Activated CD4-positive, alpha-beta T cell treated with anti-CD3 and anti-CD28 coated beads, Interleukin-10, Interleukin-2, amounts not matched to agents 100 ng/mL and 50 ng/mL, durations not matched to agents 16 hours and 8 hours (primary cell): Measurements from ENCODE around the gene SP7.
"Not testable (repeated sequence)": the region's sequence is repeated elsewhere in the genome, so short reads cannot be mapped to it uniquely, and the experiment has no call there.

Source experiments
- DNase-seq: peaks from one replicate; pipeline ENCODE4 v3.0.0-alpha.2; 2020

Gene SP7

DNA sequence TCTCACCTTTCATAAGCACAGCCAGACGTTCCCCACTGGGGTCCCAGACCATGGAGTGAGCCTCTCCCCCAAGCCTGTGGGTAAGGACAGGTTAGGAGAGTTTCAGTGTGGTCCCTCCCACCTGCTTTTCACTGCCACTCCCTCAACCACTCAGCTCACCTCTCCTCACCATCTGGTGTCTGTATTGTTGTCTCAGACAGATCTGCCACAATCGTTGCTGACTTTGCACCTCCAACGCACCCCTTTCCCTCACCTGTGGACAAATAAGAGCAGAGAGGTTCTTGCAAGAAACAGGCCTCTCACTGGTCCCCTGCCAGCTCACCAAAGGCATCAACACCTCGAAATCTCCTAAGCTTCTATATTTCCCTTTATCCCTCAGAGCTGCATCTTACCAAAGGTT, 27.9 kb downstream of the SP7 start:
- DNase-seq: no peak

DNA sequence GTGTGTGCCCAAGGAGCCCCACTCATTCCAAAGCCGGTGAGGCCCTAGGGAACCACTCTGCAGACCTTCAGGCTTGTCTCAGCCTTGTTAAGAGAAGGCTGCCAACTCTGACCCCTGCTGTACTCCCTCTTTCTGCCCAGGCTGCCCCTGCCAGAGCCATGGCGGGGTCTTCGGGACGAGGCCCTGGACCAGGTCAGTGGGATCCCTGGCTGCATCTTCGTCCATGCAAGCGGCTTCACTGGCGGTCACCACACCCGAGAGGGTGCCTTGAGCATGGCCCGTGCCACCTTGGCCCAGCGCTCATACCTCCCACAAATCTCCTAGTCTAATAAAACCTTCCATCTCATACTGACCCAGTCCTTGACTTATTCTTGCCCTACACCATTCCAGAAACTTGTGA, 29.3 kb downstream of the SP7 start:
- DNase-seq: no peak

DNA sequence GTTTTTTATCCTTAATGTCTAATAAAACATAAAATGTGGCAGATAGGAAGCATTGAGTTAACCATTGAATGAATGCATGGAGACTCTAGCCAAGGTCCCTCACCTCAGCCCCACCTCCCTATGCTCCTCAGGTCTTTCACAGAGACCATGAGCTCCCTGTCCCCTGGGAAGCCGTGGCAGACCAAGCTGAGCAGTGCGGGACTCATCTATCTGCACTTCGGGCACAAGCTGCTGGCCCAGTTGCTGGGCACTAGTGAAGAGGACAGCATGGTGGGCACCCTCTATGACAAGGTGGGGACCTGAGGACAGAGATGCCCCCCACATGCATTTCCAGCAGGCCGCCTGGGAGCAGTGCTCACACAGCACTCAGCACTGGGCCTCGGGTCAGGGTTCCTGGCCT, 33.3 kb downstream of the SP7 start:
- DNase-seq: no peak

DNA sequence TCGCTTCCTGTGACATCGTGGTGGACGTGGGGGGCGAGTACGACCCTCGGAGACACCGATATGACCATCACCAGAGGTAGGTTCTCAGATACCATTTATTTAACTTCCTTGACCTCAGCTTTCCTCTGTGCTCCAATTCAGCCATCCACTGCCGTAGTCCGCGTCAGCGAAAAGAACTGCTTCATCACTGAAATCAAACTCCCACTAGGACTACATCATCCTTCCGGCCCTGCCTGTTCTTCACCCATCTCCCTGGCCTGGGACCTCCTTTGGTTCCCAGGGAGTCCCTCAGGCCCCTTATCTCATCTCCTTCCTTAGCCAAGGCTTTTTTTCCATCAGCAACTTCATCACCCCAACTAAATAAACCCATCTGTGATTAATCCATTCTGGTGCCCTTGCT, 36.0 kb downstream of the SP7 start:
- peak; percentile 41 for DNase-seq

DNA sequence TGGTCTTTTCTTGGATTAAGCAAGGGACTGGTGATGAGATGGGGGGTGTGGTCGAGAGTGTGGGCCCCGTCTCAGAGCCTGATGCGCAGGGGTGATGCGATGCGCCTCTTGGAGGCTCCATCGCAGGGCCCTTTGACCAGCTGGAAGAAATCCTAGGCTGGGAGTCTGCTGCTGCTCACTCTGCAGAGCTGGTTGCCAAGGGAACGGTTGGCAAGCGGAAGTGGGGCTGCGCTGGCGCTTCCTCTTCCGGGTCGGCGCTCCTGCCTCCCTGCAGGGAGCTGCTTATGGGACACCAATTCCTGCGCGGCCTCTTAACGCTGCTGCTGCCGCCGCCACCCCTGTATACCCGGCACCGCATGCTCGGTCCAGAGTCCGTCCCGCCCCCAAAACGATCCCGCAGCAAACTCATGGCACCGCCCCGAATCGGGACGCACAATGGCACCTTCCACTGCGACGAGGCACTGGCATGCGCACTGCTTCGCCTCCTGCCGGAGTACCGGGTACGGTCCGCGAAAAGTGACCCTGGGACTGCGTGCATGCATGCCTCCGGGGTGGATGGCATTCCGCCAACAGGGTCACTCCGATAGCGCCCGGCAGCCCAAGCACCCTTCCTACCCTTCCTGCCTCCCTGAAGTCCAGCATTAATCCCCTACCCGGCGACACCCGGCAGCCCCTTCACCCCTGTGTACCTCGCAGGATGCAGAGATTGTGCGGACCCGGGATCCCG, 36.5 kb downstream of the SP7 start, which contains the start of gene MYG1:
MYG1 (plus strand) TSS at position 242 of the 727 bp plus-strand sequence; CDS start at position 285, 43 bp downstream.
- peak; percentile 95 for DNase-seq

DNA sequence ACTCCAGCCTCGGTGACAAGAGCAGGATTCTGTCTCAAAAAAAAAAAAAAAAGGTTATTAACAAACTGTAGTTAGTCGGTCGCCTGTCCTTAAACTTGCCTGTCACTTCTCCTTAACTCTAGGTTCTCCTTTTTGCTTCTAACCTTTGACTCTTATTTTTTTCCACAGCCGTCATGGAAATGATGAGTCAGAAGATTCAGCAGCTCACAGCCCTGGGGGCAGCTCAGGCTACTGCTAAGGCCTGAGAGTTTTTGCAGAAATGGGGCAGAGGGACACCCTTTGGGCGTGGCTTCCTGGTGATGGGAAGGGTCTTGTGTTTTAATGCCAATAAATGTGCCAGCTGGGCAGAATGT, 37.1 kb downstream of the SP7 start:
- peak; percentile 64 for DNase-seq

DNA sequence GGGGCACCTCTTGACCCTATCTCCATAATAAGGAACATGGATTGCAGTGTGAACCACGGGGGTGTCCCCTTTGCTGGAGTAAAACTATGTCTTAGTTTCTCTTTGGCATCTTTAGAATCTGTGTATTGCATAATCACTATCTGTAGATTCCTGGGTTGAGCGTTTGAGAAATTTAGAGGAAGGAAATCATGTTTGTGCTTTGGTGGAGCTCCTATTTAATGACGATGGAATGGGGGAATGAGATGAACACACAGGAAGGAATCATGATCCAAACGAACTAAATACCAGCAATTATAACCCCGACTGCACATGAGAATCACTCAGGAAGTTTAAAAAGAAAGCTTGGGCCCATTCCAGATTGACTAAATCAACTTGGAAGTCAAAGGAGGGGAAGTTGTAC, 38.0 kb downstream of the SP7 start:
- DNase-seq: no peak

DNA sequence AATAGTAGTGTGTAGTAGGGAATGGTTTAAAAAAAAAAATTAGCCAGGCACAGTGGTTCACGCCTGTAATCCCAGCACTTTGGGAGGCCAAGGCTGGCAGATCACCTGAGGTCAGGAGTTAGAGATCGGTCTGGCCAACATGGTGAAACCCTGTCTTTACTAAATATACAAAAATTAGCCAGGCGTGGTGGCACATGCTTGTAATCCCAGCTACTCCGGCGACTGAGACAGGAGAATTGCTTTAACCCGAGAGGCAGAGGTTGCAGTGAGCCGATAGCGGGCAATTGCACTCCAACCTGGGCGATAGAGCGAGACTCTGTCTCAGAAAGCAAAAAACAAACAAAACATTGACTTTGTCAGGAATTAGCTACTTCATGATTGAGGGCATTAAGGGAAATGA, 39.0 kb downstream of the SP7 start:
- DNase-seq: not testable (repeated sequence)

DNA sequence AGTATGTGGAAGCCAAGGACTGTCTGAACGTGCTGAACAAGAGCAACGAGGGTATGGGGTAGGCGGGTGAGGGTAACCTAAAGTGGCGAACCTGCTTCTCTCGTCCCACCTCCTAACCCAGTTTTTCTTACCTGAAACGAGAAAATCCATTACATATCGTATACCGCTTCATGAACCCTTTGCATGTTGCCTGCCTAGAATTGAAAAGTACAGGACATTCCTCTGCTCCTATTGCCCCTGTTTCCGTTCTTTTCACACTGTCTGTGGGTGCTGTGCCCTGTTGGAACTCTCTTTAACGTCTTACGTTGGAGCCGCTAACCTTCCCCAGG, 40.3 kb downstream of the SP7 start:
- DNase-seq: no peak

DNA sequence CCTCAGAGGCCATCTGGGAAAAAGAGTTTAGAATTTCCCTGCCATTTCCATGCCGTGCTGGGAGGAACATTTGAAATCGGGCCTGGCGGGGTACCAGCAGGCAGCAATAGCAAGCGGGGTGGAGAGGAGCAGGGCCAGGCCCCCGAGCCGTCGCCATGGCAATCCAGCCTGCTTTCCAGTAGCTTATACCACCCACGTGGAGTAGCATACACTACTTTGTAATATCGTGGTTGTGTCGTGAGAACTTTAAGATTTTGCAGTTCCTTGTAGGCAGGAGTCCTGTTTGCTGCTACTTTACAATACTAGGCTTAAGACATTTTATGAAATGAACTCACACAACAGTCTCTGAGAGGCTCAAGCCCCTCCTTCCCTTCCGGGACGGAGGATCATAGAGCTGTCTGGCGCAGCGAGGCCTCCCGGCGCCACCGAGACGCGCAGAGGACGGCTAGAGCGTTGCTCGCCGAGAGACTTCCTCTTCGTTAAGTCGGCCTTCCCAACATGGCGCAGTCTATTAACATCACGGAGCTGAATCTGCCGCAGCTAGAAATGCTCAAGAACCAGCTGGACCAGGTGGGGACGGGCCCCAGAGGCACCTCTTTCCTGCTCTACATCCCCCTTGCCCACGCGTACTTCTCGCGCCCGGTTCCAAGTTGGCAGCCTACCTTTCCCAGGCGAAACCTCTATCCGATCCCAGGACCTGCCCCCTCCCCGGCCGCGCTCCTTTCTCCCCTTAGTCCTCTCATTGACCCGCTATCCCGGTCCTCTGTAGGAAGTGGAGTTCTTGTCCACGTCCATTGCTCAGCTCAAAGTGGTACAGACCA, 40.9 kb downstream of the SP7 start, which contains the start of gene PFDN5:
PFDN5 (plus strand) TSS at position 473 of the 821 bp plus-strand sequence; CDS start at position 499, 26 bp downstream.
- peak; percentile 94 for DNase-seq

DNA sequence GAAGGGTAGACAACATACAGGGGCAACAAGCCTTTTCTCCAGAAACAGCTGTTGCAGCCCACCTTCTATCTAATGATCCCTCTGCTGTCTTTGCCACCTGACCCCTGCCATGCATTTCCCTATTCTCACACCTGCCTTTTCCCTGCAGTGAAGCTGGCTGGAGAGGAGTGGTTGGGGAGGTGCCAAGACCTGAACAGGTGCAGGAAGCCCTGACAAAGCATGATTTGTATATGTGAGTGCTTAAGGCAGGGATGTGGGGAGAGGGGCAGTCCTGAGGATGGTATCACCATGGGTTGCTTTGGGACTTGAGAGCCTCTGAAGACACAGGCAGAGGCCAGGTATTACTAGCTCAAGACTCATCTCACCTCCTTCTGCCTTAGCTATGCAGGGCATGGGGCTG, 43.7 kb downstream of the SP7 start:
- no peak for DNase-seq

DNA sequence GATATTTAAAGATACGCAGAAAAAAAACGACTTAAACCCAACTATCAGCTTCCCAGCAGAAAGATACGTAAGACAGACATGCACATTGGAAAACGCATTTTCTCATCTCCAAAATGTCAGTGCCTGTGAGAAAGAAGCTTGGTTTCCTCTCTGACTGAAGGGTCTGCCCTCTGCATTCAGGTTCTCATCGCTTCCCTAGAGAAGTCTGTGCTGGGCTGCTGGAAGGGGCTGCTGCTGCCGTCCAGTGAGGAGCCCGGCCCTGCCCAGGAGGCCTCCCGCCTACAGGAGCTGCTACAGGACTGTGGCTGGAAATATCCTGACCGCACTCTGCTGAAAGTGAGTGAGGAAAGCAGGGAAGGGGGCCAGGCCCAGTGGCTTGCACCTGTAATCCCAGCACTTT, 45.5 kb downstream of the SP7 start:
- DNase-seq: peak; percentile 32

DNA sequence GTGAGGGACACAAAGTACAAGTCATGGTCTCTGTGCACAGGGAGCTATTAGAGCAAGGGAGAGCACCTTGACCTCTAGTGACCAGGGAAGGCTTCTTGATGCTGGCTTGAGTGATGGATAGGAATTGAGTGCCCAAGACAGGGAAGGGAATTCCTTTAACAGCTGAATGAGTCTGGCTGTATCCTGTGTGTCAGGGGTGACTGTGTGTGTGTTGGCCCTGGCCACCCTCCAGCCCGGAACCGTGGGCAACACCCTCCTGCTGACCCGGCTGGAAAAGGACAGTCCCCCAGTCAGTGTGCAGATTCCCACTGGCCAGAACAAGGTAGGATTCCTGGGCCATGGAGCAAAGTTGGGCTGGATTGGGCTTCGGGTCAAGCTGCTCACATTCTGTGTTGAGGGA, 46.3 kb downstream of the SP7 start:
- no peak for DNase-seq

DNA sequence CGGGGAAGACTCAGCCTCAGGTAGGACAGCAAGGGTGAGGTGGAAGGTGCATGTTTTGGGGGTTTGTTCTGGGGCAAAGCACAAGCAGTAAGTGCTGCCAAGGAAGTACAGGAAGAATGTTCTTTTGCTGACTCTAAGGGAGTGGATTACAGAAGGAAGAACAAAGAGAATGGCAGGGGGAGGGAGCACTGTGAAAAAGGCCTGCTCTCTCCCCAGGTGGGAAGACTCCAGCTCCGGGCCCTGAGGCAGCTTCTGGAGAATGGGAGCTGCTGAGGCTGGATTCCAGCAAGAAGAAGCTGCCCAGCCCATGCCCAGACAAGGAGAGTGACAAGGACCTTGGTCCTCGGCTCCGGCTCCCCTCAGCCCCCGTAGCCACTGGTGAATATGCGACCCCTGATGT, 47.8 kb downstream of the SP7 start:
- DNase-seq: no peak

DNA sequence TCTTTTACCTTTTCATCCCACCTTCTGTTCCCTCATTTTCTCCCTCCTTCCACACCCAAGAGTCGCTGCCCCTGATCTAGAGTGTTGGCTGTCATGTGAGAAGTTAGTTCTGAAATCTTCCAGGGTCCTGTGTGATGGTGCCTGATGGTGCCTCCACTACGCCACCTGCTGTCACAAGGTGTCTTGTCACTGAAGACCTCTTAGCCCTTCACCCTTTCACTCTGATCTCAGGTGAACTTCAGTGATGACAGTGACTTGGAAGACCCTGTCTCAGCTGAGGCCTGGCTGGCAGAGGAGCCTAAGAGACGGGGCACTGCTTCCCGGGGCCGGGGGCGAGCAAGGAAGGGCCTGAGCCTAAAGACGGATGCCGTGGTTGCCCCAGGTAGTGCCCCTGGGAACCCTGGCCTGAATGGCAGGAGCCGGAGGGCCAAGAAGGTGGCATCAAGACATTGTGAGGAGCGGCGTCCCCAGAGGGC, 48.4 kb downstream of the SP7 start:
- DNase-seq: peak; percentile 75

DNA sequence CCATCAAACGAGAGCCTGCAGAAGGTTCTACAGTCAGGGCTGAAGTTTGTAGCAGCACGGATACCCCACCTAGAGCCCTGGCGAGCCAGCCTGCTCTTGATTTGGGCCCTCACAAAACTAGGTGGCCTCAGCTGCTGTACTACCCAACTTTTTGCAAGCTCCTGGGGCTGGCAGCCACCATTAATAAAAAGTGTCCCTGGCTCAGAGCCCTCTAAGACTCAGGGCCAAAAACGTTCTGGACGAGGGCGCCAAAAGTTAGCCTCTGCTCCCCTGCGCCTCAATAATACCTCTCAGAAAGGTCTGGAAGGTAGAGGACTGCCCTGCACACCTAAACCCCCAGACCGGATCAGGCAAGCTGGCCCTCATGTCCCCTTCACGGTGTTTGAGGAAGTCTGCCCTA, 49.7 kb downstream of the SP7 start:
- DNase-seq: no peak

DNA sequence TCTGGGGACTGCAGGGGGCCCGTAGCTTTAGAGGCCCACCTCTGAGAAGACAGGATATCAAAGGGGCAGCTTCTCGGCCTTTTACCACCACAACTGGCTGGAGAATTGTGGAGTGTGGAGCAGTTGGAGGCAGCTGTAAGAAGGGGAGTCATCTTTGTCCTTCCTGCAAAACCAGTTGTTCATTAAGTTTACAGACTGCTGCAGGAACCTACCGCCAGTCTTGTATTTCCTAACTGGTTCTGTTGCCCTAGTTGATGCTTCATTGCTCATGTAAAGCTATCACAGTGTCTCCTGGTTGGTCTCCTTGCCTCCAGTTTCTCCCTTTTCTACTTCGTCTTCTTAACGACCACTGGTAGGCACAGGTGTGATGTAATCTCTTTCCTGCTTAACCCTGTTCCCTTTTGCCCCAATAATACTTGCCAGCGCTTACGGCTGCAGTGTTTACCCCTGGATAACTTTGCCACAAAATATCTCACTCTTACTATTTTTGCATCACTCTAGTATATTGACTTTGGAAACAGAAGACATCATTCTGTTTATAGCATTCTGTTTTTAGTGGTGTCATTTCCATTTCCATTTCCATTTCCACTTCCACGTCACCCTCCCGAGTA, 56.2 kb downstream of the SP7 start:
- DNase-seq: no peak

DNA sequence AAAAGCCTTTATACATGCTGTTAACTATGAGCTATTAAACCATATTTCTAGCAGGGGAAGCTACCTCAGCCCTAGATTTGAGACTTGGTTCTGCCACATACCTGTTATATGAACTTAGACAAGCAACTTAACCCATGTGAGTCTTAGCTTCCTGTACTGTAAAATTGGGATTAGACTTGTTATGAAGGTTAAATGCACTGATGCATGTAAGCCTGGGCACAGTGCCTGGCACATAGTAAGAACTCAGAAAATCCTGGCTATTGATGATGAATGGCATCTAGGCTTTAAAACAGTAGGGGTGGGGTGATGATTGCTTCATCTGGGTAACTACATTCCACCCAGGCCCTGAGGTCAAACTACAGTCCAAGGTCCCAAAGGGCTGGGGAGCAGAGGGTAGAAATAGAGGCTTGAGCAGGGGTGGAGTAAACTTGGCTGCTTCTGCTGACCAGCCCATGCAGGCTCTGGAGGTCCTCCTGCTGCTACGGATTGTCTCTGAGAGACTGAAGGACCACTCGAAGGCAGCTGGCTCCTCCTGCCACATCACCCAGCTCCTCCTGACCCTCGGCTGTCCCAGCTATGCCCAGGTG, 56.8 kb downstream of the SP7 start:
- DNase-seq: no peak

DNA sequence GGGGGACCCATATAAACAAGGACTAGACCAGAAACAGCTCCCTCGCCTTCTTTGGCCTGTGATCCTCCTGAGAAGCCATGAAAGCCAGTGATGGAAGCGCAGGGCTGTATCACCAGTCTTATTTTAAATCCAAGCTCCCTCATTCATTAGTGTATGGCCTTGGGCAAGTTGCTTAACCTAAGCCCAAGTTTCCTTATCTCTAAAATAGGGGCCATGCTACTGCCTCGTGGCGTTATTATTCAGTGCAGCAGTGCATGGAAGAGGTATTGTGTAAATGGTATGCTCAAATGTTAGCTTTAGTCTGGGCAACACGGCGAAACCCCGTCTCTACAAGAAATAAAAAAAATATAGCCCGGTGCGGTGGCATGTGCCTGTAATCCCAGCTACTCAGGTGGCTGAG, 58.2 kb downstream of the SP7 start:
- no peak for DNase-seq
